ENCODE data around the gene LGALSL.

- TF ChIP-seq EZH2phosphoT487 (IDR thresholded peaks at IDR 0.05; ENCODE audit: insufficient read depth, low read depth) (no peak), EZH2 (IDR thresholded peaks at IDR 0.05; ENCODE audit: insufficient read depth, poor library complexity, severe bottlenecking) (no peak)
Measured at GRCh38 chr2:64406407-64406774, 47.6 kb upstream of the LGALSL start.

Data from GM23248 (cell line).